GM21526 (cell line): ENCODE data around the gene KIAA2012.

Experiments used
- ATAC-seq: cut with Tn5 transposase; IDR thresholded peaks from one replicate; pipeline ENCODE4 v1.9.1; 2021; ENCODE audit warnings: moderate library complexity; ENCODE audit not compliant: unreplicated experiment, low FRiP score

KIAA2012 gene

DNA sequence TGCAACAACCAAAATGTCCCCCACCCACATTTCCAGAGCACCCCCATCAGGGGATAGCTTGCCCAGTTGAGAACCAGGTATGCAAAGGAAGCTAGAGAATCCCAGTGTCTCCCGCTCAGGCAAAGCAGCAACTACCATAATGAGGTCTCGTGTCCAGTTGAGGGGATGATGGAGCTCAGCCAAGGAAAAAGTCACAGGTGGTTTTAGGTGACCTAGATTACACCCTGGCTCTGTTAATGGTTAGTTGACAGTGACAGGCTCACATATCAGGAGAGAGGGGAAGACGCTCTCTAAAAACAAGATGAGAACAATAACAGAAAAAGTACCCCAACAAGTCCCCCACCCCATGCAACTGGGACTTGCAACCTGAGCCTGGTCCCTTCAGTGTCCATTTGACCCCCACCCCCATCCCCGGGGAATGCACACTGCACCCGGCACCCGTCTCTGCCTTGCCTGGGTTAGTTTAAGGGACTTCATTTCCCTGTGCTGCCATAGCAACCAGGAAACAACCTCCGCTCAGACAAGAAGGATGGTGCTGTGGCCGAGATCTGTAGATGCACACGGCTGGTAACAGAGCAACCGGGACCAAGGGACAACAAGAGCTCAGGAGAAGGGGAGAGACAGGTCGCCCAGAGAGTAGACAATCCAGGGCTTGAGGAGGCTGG, at the start of gene KIAA2012:
Gene KIAA2012, plus strand, starts transcription at position 519 of the 665 bp plus-strand sequence. CDS start 373 bp downstream, outside the sequence.
- no peak for ATAC-seq

DNA sequence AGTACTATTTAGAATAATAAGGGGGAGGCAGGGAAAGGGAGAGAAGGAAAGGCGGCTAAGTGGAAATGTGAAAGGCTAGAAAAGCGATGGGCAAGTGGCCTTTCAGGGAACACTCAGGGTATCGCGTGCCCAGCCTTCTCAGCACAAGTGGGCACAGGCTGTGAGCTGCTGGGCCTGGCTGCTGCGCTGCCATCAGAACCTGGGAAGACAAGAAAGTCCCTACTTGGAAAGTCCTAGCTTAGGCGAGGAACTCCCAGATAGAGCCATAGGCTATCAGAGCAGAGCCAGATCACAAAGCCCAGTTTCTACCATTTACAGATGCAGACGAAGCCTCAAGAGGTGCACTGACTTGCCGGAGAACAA, 49.2 kb upstream of the KIAA2012 start:
- ATAC-seq, result no peak

DNA sequence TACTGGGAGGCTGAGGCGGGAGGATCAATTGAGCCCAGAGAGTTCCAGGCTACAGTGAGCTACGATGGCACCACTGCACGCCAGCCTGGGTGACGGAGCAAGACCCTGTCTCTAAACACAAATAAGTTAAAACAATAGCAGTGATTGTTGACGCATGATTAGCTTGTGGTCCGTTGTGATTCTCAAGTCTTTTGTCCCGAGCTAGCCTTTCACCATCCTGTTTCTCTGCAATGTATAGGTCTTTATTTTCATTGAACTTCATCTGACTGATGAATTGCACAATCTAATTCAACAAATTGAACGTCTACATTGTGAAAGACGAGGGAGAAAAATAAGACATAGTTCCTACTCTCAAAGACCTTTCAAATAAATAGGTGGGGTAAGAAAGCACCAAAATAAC, 48.2 kb upstream of the KIAA2012 start:
- no peak for ATAC-seq

DNA sequence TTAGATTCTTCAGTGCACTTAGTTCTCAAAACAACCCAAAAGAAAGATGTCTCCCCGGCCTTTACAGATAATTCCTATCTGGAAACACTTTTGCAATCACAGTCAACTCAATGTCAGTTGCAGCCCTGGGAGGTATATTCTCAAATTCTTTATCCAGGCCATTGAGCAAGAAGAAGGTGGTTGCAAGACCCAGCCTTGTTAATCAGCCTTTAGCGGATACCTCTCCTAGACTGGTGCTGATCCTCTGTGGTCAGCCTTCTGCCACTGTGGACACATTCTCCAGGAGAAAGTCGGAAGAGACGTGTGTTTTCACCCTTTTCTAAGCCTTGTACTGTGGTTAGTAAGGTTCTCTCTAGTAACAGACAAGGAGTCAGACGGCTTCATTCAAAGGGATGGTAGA, 47.2 kb upstream of the KIAA2012 start:
- no peak for ATAC-seq

DNA sequence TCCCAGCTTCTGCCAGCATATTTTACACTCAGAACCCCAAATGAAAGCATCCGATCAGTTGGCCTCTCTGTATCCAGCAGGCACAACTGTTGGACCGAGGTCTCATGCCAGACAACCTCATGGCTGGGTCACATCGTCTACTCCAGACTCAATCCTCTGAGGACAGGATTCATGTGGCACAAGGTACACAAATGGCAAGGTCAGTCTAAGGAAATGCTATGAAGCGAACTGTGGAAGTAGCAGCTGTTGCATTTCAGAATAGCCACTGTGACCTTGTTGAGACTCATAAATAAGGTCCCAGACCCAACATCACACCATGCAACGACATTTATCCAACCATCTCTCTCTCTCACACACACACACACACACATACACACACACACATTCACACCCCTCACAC, 46.5 kb upstream of the KIAA2012 start:
- no peak for ATAC-seq

DNA sequence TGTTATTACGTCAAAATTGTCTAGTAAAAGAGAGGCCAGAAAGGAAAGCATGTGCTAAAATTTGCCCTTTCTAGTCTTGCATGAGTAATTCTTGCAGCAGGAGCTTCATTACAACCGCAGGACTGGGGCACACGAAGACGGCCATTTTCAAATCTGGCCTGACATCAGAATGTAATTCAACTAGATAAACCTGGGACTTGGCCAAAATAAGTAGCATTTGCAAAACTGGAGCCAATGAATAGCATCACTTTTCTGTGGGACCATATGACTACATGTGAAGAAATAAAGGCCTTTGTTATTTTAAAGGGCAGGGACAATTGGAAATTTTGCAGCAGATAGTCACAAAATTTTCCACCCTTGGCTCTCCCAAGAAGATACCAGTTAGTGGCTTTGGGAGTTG, 42.4 kb upstream of the KIAA2012 start:
- no peak for ATAC-seq

DNA sequence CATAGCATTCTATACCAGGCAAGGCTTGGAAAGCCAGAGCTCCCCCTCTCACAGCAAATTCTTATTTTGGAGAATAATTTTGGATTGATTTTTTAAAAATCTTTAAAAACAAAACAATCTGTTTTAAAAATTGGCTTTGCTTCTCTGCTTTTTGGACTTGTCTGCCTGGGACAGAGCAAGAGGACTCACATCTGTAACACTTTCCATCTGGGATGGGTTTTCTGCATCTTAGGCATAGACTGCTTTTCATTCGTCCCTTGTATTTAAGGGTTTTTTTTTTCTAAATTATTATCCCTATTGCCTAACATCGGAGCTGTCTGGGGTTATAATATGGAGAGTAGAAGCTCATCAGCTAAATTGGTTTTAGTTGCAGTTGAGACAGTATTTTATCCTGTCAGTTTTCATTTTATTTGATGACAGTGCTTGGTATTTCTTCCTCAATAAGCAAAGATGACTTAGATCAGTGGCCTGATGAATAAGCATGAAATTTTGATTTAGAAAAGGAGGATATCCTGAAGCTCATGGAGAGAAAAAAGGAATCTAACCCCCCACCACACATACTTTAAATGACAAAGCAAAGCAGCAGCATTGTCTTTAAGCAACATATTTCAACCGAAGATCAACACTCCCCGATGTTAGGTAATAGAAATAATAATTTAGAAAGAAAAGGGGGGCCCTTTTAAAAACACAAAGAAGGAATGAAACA, 41.7 kb upstream of the KIAA2012 start:
- no peak for ATAC-seq

DNA sequence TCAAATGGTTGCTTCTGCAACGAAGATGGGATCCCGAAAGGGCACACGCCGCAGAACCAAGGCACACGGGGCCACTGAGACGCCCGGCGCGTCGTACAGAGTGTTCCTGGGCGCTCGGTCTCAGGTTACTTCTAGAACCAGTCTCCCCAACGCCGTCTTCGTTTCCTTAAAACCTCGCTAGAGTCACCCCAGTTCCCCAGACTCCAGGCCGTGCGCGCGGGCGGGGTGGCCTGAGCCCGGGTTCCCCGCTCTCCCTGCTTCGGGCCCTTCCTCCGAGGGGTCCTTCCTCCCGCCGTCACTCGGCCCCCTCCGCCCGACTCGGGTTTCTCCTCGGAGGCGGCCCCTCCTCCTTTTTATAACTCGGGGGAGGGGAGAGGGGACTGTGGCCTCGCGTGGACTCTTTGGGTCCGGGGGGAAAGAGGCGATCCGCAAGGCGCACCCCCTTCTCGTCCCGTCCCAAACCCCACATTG, 40.2 kb upstream of the KIAA2012 start:
- peak; percentile 5 for ATAC-seq

DNA sequence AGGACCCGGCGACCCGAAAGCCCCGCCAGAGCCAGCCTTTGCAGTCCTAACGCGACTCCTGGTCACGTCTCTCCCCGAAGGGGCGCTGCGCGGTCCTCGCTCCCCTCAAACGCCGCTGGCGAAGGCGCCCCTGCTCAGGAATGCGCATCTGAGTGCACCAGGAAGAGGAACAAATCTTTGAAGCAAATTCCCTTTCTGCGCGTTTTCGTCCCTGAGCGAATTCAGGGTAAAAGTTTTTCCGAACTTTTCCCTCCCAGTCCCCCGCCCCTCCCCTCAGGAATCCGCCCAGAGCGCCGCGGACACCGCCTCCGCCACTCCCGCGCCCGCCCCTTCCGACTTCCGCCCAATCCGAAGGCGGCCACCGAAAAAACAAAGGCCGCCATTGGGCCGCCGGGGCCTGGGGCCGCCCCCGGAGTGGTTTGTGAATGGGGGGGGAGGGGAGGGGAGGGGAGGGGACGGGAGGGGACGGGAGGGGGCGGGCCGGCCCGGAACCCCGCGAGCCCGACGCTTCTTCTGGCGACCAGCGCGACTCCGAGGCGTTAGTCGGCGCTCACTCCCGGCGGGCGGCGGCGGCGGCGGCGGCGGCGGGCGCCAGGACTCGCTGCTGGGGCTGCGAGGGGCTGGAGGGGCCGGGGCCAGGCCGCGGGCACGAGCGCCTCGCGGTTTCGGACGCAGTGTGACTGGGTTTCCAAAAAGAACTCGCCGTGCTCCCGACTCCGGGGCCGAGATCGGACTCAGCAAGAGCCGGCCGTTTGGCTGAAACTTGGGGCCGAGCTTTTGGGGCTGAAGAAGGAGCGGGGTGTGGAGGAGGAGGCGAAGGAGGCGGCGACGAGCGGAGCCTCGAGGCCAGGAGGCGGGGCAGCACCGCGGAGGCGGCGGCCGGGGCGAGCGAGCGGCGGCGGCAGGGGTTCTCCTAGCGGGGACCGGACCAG, 39.5 kb upstream of the KIAA2012 start, which contains the start of gene FZD7:
Gene FZD7, plus strand, starts transcription at position 539 of the 932 bp plus-strand sequence. CDS start 793 bp downstream, outside the sequence.
- peak; percentile 76 for ATAC-seq

DNA sequence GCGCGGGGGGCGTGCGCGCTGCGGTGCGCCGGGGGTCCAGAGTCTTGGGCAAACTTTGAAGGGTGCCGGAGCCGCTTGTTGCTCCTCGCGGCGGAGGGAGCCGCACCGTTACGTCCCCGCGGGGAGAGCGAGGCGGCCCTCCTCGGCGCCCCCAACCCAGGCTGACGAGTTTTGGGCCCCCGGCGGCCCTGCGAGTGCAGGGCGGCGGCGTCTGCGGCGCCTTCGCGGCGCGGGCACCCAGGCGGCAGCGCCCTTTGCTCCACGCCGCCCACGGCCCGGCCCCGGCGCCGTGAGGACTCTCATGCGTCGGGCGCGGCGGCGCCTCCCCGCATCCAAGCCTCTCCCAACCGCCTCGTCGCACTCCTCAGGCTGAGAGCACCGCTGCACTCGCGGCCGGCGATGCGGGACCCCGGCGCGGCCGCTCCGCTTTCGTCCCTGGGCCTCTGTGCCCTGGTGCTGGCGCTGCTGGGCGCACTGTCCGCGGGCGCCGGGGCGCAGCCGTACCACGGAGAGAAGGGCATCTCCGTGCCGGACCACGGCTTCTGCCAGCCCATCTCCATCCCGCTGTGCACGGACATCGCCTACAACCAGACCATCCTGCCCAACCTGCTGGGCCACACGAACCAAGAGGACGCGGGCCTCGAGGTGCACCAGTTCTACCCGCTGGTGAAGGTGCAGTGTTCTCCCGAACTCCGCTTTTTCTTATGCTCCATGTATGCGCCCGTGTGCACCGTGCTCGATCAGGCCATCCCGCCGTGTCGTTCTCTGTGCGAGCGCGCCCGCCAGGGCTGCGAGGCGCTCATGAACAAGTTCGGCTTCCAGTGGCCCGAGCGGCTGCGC, 38.6 kb upstream of the KIAA2012 start:
- peak; percentile 10 for ATAC-seq

DNA sequence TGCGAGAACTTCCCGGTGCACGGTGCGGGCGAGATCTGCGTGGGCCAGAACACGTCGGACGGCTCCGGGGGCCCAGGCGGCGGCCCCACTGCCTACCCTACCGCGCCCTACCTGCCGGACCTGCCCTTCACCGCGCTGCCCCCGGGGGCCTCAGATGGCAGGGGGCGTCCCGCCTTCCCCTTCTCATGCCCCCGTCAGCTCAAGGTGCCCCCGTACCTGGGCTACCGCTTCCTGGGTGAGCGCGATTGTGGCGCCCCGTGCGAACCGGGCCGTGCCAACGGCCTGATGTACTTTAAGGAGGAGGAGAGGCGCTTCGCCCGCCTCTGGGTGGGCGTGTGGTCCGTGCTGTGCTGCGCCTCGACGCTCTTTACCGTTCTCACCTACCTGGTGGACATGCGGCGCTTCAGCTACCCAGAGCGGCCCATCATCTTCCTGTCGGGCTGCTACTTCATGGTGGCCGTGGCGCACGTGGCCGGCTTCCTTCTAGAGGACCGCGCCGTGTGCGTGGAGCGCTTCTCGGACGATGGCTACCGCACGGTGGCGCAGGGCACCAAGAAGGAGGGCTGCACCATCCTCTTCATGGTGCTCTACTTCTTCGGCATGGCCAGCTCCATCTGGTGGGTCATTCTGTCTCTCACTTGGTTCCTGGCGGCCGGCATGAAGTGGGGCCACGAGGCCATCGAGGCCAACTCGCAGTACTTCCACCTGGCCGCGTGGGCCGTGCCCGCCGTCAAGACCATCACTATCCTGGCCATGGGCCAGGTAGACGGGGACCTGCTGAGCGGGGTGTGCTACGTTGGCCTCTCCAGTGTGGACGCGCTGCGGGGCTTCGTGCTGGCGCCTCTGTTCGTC, 37.7 kb upstream of the KIAA2012 start:
- no peak for ATAC-seq

DNA sequence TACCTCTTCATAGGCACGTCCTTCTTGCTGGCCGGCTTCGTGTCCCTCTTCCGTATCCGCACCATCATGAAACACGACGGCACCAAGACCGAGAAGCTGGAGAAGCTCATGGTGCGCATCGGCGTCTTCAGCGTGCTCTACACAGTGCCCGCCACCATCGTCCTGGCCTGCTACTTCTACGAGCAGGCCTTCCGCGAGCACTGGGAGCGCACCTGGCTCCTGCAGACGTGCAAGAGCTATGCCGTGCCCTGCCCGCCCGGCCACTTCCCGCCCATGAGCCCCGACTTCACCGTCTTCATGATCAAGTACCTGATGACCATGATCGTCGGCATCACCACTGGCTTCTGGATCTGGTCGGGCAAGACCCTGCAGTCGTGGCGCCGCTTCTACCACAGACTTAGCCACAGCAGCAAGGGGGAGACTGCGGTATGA, 37.1 kb upstream of the KIAA2012 start:
- ATAC-seq, result no peak

DNA sequence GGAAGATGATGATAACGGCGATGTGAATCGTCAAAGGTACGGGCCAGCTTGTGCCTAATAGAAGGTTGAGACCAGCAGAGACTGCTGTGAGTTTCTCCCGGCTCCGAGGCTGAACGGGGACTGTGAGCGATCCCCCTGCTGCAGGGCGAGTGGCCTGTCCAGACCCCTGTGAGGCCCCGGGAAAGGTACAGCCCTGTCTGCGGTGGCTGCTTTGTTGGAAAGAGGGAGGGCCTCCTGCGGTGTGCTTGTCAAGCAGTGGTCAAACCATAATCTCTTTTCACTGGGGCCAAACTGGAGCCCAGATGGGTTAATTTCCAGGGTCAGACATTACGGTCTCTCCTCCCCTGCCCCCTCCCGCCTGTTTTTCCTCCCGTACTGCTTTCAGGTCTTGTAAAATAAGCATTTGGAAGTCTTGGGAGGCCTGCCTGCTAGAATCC, 36.4 kb upstream of the KIAA2012 start:
- ATAC-seq, result no peak

DNA sequence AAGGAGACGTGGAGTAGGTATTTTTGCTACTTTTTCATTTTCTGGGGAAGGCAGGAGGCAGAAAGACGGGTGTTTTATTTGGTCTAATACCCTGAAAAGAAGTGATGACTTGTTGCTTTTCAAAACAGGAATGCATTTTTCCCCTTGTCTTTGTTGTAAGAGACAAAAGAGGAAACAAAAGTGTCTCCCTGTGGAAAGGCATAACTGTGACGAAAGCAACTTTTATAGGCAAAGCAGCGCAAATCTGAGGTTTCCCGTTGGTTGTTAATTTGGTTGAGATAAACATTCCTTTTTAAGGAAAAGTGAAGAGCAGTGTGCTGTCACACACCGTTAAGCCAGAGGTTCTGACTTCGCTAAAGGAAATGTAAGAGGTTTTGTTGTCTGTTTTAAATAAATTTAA, 36.0 kb upstream of the KIAA2012 start:
- no peak for ATAC-seq

DNA sequence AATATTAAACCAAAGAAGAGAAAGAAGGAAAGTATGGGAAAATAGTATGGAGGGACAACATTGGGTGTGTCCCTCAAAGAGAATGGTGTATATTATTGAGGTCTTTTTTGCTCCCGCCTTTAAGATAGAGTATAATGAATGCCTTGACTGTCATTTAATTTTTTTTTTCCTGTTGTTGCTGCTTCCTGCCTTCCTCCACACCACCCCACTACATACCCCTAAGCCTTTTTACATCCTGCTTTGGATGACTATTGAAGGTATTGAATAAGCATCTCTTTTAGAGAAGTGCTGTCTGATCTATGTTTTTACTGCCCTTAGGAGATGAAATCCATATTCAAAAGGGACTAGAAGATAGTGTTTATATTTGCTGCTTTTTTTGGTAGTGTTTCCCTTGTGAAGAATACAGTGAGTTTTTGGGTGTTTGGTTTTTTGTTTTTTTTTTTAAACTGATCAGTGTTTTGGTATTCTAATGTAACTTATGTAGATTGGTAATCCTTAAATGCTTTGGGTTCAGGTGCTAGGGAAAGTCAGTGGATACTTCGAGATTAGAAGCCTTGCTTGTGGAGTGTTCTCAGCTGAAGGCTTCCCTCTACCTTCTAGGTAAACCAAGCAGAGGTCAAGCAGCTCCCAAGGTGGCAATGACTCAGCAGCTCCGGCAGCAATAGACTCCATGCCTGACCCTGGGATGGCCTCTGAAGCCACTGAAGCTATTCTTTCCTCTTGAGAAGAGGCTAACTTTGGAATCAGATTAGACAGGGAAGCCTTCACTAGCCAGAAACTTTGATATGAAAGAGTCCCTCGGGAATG, 34.4 kb upstream of the KIAA2012 start:
- ATAC-seq, result no peak

DNA sequence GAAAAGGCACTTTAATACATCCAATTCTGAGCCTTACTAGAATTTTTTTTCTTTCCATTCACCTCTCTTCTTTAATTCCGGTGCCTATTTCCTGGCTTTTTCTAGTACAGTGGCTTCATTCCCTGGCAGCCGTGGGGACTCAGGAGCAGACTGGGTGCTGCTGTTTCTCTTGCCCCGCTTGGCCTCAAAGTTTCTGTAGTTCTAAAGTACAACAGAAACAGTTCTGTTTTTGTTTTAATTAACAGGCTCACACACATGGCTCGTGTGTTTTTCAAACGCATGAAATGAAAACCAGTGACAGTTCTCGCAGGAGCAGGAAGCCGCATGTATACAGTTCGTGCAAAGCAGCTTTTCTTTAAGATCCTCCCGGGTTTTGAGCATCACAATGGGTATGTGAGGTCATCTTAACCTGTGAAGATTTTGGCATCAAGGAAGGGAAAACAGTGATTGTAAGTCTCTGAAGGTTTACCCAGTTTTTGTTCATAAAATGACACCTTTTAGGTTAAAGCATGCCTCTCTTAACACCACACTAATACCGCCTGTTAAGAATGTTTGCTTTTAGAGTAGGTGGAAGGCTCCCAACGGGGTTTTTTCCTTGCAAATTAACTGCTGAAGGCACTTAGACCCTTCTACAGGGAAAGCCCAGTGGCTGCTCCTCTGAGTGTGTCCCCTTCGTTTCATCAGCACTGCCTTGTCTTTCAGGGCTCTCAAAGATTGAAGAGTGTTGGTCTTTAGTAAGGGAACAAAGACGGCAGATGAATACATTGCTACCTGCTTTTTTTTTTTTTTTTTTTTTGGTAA, 33.6 kb upstream of the KIAA2012 start:
- no peak for ATAC-seq

DNA sequence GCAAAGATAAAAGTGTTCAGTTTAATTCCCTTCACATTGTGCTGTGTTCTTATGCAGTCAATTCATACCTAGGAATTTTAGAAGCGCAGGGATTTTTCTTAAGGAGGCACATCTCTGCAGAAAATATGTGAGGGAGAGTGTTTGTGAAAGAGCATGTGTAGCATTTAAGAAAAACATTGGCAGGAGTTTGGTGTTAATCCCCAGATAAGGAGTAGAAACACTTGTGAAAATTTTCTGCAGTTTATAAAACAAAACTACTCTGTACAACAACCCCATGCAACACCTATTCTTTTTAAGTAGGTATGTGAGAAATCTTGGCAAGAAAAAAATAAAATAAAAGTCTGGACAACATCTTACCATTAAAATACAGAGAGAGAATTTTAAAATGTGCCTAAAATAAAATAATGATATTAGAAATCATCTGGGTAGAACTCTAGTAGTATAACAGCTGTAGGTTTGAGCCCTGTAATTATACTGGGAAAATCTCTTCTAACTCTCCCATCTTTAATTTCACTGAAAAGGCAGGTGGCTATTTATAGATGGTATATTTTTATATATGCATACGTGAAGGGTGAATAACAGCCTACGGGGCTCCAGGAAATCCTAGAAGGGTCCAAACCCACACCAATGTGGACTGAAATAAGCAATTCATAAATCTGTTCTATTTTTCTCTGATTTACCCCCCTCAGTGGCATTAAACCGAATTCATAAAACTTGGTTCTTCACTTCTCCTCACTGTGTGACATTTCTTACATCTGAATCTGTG, 32.8 kb upstream of the KIAA2012 start:
- ATAC-seq, result no peak
